Keratinocyte (primary cell): Measurements from ENCODE around the gene TBC1D2. TPM values are rescaled to one million over a fixed set of nuclear protein-coding genes. Genes with fewer than 3 reads are reported as not detected.

Source experiments
- DNase-seq: peaks from one replicate; pipeline ENCODE4 v3.0.0-alpha.2; 2011; ENCODE audit warnings: low read depth, missing footprints, low spot score
- FAIRE-seq: peaks from 2 replicates; lab custom pipeline; 2011; peaks lifted over from hg19 to GRCh38; lab: Jason Lieb, UNC
- H2AFZ ChIP-seq: 2 replicates; pipeline ENCODE4 v1.6.0; 2012; ENCODE audit warnings: low read length, control low read depth, inconsistent platforms; ENCODE audit not compliant: control insufficient read depth
- H3K27ac ChIP-seq: 2 replicates; pipeline ENCODE4 v1.5.1; 2011; ENCODE audit warnings: low read length; ENCODE audit not compliant: control insufficient read depth, insufficient read depth
- H3K27me3 ChIP-seq: 3 replicates; pipeline ENCODE4 v1.6.0; 2011; ENCODE audit warnings: low read length; ENCODE audit not compliant: control insufficient read depth, insufficient read depth; ENCODE audit errors: extremely low read depth
- H3K36me3 ChIP-seq, 2 experiments: 2 replicates in 1 of 2; 3 replicates in 1 of 2; pipeline ENCODE4 v1.5.1; 2011; ENCODE audit warnings: low read length in 2 of 2, mild to moderate bottlenecking in 1 of 2; ENCODE audit not compliant: control insufficient read depth in 2 of 2, insufficient read depth in 2 of 2; ENCODE audit errors: extremely low read depth in 1 of 2
- H3K4me1 ChIP-seq: 3 replicates; pipeline ENCODE4 v1.5.1; 2011; ENCODE audit warnings: low read length; ENCODE audit not compliant: control insufficient read depth, insufficient read depth; ENCODE audit errors: extremely low read depth
- H3K4me2 ChIP-seq: 3 replicates; pipeline ENCODE4 v1.6.0; 2011; ENCODE audit warnings: low read depth, low read length; ENCODE audit not compliant: control insufficient read depth, insufficient read depth; ENCODE audit errors: extremely low read depth
- H3K4me3 ChIP-seq, 3 experiments: fragments of 200-600 bp in 1 of 3; sonication (generic) in 1 of 3; 2 replicates in 2 of 3; 3 replicates in 1 of 3; pipeline ENCODE4 v1.5.1; 2011 to 2016; ENCODE audit warnings: low read length in 3 of 3, mild to moderate bottlenecking in 3 of 3, control low read depth in 2 of 3, inconsistent platforms in 1 of 3, low read depth in 1 of 3, mixed read lengths in 1 of 3, mixed run types in 1 of 3, moderate library complexity in 1 of 3; ENCODE audit not compliant: control insufficient read depth in 2 of 3, insufficient read depth in 2 of 3; ENCODE audit errors: extremely low read depth in 1 of 3
- H3K79me2 ChIP-seq: 2 replicates; pipeline ENCODE4 v1.6.0; 2012; ENCODE audit warnings: low read length; ENCODE audit not compliant: control insufficient read depth, insufficient read depth
- H3K9ac ChIP-seq: 3 replicates; pipeline ENCODE4 v1.6.0; 2011; ENCODE audit warnings: low read length; ENCODE audit not compliant: control insufficient read depth, insufficient read depth; ENCODE audit errors: extremely low read depth
- H3K9me1 ChIP-seq: 3 replicates; pipeline ENCODE4 v1.6.0; 2011; ENCODE audit warnings: low read length; ENCODE audit not compliant: control insufficient read depth, insufficient read depth; ENCODE audit errors: extremely low read depth
- H3K9me3 ChIP-seq: 2 replicates; pipeline ENCODE4 v1.5.1; 2012; ENCODE audit warnings: low read depth, low read length; ENCODE audit not compliant: control insufficient read depth
- H4K20me1 ChIP-seq: 3 replicates; pipeline ENCODE4 v1.6.0; 2011; ENCODE audit warnings: low read length; ENCODE audit not compliant: control insufficient read depth, insufficient read depth; ENCODE audit errors: extremely low read depth
- CTCF ChIP-seq, 3 experiments: IDR thresholded peaks in 1 of 3; conservative IDR thresholded peaks in 1 of 3; optimal IDR thresholded peaks in 1 of 3; 2 replicates in 2 of 3; 3 replicates in 1 of 3; pipeline versions ENCODE3 to v1.5.1; 2011; ENCODE audit warnings: low read length in 3 of 3, mild to moderate bottlenecking in 3 of 3, moderate library complexity in 2 of 3, control low read depth in 1 of 3, inconsistent platforms in 1 of 3; ENCODE audit not compliant: insufficient read depth in 2 of 3; ENCODE audit errors: extremely low read depth in 1 of 3
- EZH2 ChIP-seq: IDR thresholded peaks from one replicate; pipeline ENCODE4 v1.6.1; 2012; ENCODE audit warnings: inconsistent platforms, mild to moderate bottlenecking, low read length, moderate library complexity
- dilution Hi-C: fragments of 300-500 bp; cut with MboI; formaldehyde crosslinking; loops from one replicate; pipeline ENCODE4 v1.7.0; 2020; ENCODE audit warnings: low sequenced_read_pairs; ENCODE audit not compliant: extremely low pct_ligation_motif_present
- polyA plus RNA-seq, 5 experiments: library from polyadenylated mRNA; depleted of rRNA in 3 of 5; stranded (reverse) in 3 of 5; stranded (forward) in 1 of 5; unstranded in 1 of 5; fragments of >200 nt; gene quantifications; 1 replicate in 1 of 5; 2 replicates in 3 of 5; 3 replicates in 1 of 5; pipeline versions ENCODE4 v1.2.1 to v1.2.3, GENCODE V29; 2011 to 2012; ENCODE audit warnings: missing spikeins in 2 of 5, low read depth in 1 of 5, low replicate concordance in 1 of 5

The TBC1D2 gene
- polyA plus RNA-seq, 1 donor (not counting 4 experiments of a cell fraction or from before 2014, with no cell fraction given), result 59.2 TPM

- peak overlapping the region; percentile 87 for H3K4me2 ChIP-seq
- H3K27ac ChIP-seq, result peak overlapping the region; percentile 89
- no peak for DNase-seq
- peak overlapping the region; percentile 91 for H3K9ac ChIP-seq
- no peaks in the 10 kb centered on the region for H3K27me3 ChIP-seq
- dilution Hi-C loops, result no loop called here
- no peaks in the 10 kb centered on the region for H3K36me3 ChIP-seq
- H4K20me1 ChIP-seq, result no peaks in the 10 kb centered on the region
- H3K9me3 ChIP-seq, result no peaks in the 10 kb centered on the region
- peak overlapping the region; percentile 63 to 81 (median 79) for H3K4me3 ChIP-seq
- FAIRE-seq, result no peak
- peaks cover 30% of the 10 kb centered on the region for H3K4me1 ChIP-seq
- H2AFZ ChIP-seq, result peak overlapping the region; percentile 48
- peaks cover 49% of the 10 kb centered on the region for H3K79me2 ChIP-seq
- no peak for TF ChIP-seq CTCF (optimal IDR thresholded peaks at IDR 0.05 in 1 of 3, IDR thresholded peaks at IDR 0.05 in 1 of 3, conservative IDR thresholded peaks at IDR 0.05 in 1 of 3; ENCODE audit: extremely low read depth in 1 of 3, insufficient read depth in 2 of 3, low read length in 3 of 3)
- TF ChIP-seq EZH2, result no peak
- H3K9me1 ChIP-seq, result peaks cover 3% of the 10 kb centered on the region
Measured at GRCh38 chr9:98191671-98192502, 63.6 kb downstream of the TBC1D2 start.

- Histone ChIP-seq H3K4me3 (peak overlapping the region; percentile 63 to 81 (median 79)), H3K79me2 (peaks cover 55% of the 10 kb centered on the region), H4K20me1 (no peaks in the 10 kb centered on the region), H3K27me3 (no peaks in the 10 kb centered on the region), H3K4me1 (peaks cover 30% of the 10 kb centered on the region), H3K9me3 (no peaks in the 10 kb centered on the region), H3K27ac (peak overlapping the region; percentile 89), H3K9ac (peak overlapping the region; percentile 91), H3K9me1 (peaks cover 3% of the 10 kb centered on the region), H3K4me2 (peak overlapping the region; percentile 87), H3K36me3 (no peaks in the 10 kb centered on the region), H2AFZ (no peak overlapping the region)
- no peak for FAIRE-seq
- DNase-seq, result no peak
- TF ChIP-seq EZH2 (no peak), CTCF (optimal IDR thresholded peaks at IDR 0.05 in 1 of 3, IDR thresholded peaks at IDR 0.05 in 1 of 3, conservative IDR thresholded peaks at IDR 0.05 in 1 of 3; ENCODE audit: extremely low read depth in 1 of 3, insufficient read depth in 2 of 3, low read length in 3 of 3) (no peak)
- dilution Hi-C loops, result no loop called here
Measured at GRCh38 chr9:98191181-98191608, 64.3 kb downstream of the TBC1D2 start.
